ENCODE results near the gene TEKT2. TPM values are rescaled to one million over a fixed set of nuclear protein-coding genes. Genes with fewer than 3 reads are reported as not detected.

TEKT2 gene
- total and polyA plus RNA-seq, 2 of the 8 experiments (the other 6 are each of a cell fraction or from before 2014, with no cell fraction given), result 1.6 to 1.7 TPM

DNA sequence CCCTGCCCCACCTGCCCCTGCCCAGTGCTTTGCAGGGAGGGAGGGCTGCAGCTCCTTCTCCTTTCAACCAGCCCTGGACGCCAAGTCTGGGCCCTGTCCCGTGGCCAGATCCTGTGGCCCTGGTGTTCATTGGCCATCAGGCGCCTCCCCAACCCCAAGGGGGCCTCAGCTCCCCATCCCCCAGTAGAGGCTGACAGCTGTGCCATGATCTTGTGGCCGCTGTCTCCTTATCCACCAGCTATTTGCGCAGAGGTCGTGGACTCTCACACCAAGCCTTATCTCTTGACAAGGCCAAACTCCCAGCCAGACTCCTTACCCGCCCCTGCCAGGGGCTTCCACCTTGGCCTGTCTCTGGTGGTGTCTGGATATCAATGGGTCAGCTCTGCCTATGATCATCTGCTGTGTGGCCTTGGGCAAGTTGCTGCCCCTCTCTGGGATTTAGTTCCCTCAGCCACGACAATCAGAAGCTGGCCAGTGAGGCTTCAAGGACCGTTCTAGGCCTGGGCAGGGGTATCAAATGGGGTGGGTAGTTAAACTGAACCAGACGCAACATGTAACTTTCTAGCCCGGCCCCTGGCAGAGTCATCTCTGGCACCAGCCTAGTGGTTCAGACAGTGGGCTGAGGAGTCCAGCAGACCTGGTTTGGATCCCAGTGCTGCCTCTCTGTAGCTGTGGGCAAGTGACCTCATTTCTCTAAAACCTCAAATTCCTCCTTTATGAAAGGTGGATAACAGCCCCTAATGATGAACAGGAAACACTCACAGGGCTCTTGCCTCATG, 44.4 kb downstream of the TEKT2 start:
- Histone ChIP-seq H3K4me2 (ENCODE audit: insufficient read depth in 1 of 2, low read depth in 2 of 2, low read length in 2 of 2) (no peak overlapping the region), H3K9me3 (ENCODE audit: insufficient read depth in 2 of 2, low read depth in 1 of 2, low read length in 1 of 2) (no peaks in the 10 kb centered on the region)
- FAIRE-seq, result no peak
- no peak for TF ChIP-seq GABPA (IDR thresholded peaks at IDR 0.05; ENCODE audit: borderline replicate concordance, insufficient read depth, low read length)
- no peak for TF ChIP-seq TBP (IDR thresholded peaks at IDR 0.05; ENCODE audit: low read depth, low read length)
- TF ChIP-seq POLR2A (IDR thresholded peaks at IDR 0.05; ENCODE audit: control extremely low read depth in 1 of 2, low read depth in 2 of 2, low read length in 2 of 2), result no peak
- TF ChIP-seq POLR2AphosphoS5 (IDR thresholded peaks at IDR 0.05; ENCODE audit: low read depth, low read length), result no peak
- no peak for TF ChIP-seq BRCA1 (IDR thresholded peaks at IDR 0.05; ENCODE audit: low read depth, low read length)
- no peak for TF ChIP-seq SIRT6 (IDR thresholded peaks at IDR 0.05; ENCODE audit: low read length)
- no peak for TF ChIP-seq KDM1A (IDR thresholded peaks at IDR 0.05; ENCODE audit: borderline replicate concordance, low read length)
- TF ChIP-seq EGR1 (IDR thresholded peaks at IDR 0.05; ENCODE audit: borderline replicate concordance, low read depth, low read length), result no peak
- TF ChIP-seq TEAD4 (IDR thresholded peaks at IDR 0.05; ENCODE audit: low read depth, low read length), result no peak
- TF ChIP-seq FOSL1 (IDR thresholded peaks at IDR 0.05; ENCODE audit: insufficient read depth, low read depth, low read length), result no peak
- no peak for TF ChIP-seq HDAC2 (IDR thresholded peaks at IDR 0.05; ENCODE audit: borderline replicate concordance in 1 of 2, low read depth in 2 of 2, low read length in 2 of 2)
- no peak for TF ChIP-seq NANOG (IDR thresholded peaks at IDR 0.05; ENCODE audit: insufficient read depth, low read depth, low read length, poor library complexity, severe bottlenecking)
- no peak for TF ChIP-seq TAF1 (IDR thresholded peaks at IDR 0.05; ENCODE audit: low read depth, low read length)

More for the DNA sequence above, 44.4 kb downstream of the TEKT2 start:
- 89% methylated on average over 11 of the region's 11 CpGs; no CpG with 5 or more reads in 1 of the 2 experiments for WGBS, 2 experiments (ENCODE audit: extremely low coverage in 1 of 2, insufficient coverage in 1 of 2, insufficient read length in 1 of 2, insufficient replicate concordance in 2 of 2, low coverage in 1 of 2, low lambda C conversion rate in 2 of 2, missing lambda C conversion rate in 1 of 2)
- Histone ChIP-seq H3K14ac (ENCODE audit: insufficient read length) (no peak overlapping the region), H4K91ac (replicated peaks; ENCODE audit: insufficient read length, low read length) (no peak overlapping the region), H4K20me1 (replicated peaks in 1 of 2; ENCODE audit: control insufficient read depth in 1 of 2, insufficient read depth in 2 of 2, low read length in 2 of 2) (peaks cover 0 to 5% of the 10 kb centered on the region in 2 experiments), H4K5ac (ENCODE audit: insufficient read length, low read depth, low read length) (no peak overlapping the region), H3K4me3 (ENCODE audit: extremely low read depth in 1 of 4, insufficient read depth in 2 of 4, low read depth in 3 of 4, low read length in 4 of 4) (no peak overlapping the region), H2BK5ac (ENCODE audit: low read depth, low read length) (no peak overlapping the region), H3K36me3 (ENCODE audit: control insufficient read depth in 2 of 4, insufficient read depth in 4 of 4, low read length in 3 of 4) (no peaks in the 10 kb centered on the region), H3K9ac (replicated peaks in 1 of 4; ENCODE audit: extremely low read depth in 1 of 4, low read depth in 3 of 4, low read length in 3 of 4) (no peak overlapping the region), H3K23ac (ENCODE audit: insufficient read length) (no peak overlapping the region), H3K4me1 (replicated peaks in 1 of 4; ENCODE audit: control insufficient read depth in 3 of 4, insufficient read depth in 4 of 4, low read length in 3 of 4) (peaks cover 0 to 11% (median 5%) of the 10 kb centered on the region in 4 experiments; a peak in 5 of 7 replicates), H2BK15ac (ENCODE audit: low read length) (no peak overlapping the region), H3K18ac (ENCODE audit: extremely low read depth, low read length) (no peak overlapping the region), H4K8ac (ENCODE audit: extremely low read depth, insufficient read depth, low read length) (no peak overlapping the region), H2BK120ac (replicated peaks; ENCODE audit: low read depth, low read length) (no peak overlapping the region), H3K79me2 (ENCODE audit: control insufficient read depth in 1 of 2, insufficient read depth in 2 of 2, low read length in 2 of 2) (no peaks in the 10 kb centered on the region), H3K56ac (replicated peaks; ENCODE audit: insufficient read length, low read depth, low read length) (no peak overlapping the region), H3K27ac (ENCODE audit: low read depth, low read length) (no peak overlapping the region), H2BK20ac (ENCODE audit: low read length) (no peak overlapping the region), H3K4ac (replicated peaks; ENCODE audit: insufficient read length, low read depth, low read length) (no peak overlapping the region), H3K27me3 (replicated peaks in 1 of 4; ENCODE audit: control insufficient read depth in 3 of 4, extremely low read depth in 1 of 4, insufficient read depth in 3 of 4, low read length in 3 of 4) (peaks cover 16 to 34% (median 28%) of the 10 kb centered on the region in 4 experiments), H3K23me2 (ENCODE audit: low read depth, low read length) (peaks cover 16% of the 10 kb centered on the region; the same call in 1 of the 2 replicates), H2AFZ (ENCODE audit: low read length) (no peak overlapping the region), H2AK5ac (ENCODE audit: low read depth, low read length) (no peak overlapping the region), H2BK12ac (ENCODE audit: low read depth, low read length) (no peak overlapping the region), H3K79me1 (ENCODE audit: low read depth, low read length) (no peaks in the 10 kb centered on the region)
- CTCF ChIA-PET (ENCODE audit: partially characterized antibody), result interaction anchor here (0.7 to 20.9 kb wide), 10 partner anchors 10 to 171 kb away, joined by 3 to 738 read pairs (median 4); partner anchors contain the start of genes ADPRS and TRAPPC3
- POLR2A ChIA-PET (ENCODE audit: partially characterized antibody), result interaction anchor here (1.0 to 1.7 kb wide), 5 partner anchors 9 to 152 kb away, joined by 3 to 5 read pairs (median 3); partner anchors contain the start of genes THRAP3 and TRAPPC3
- DNase-seq (ENCODE audit: low read depth in 1 of 2, low spot score in 2 of 2), result no peak
